ENCODE data around the gene MEN1.

The MEN1 gene

GRCh38 chr11:64839887-64840782, 29.8 kb upstream of the MEN1 start:
- no peak for DNase-seq (ENCODE audit: insufficient read length, low spot score)
- no peak for TF ChIP-seq POLR2AphosphoS5 (IDR thresholded peaks at IDR 0.05; ENCODE audit: low read depth, low read length)
- no peak for TF ChIP-seq PAX5 (IDR thresholded peaks at IDR 0.05; ENCODE audit: insufficient read depth, low read length, severe bottlenecking)
- no peak for TF ChIP-seq SPI1 (IDR thresholded peaks at IDR 0.05; ENCODE audit: low read depth, low read length)
- no peak for TF ChIP-seq TAF1 (IDR thresholded peaks at IDR 0.05; ENCODE audit: low read depth, low read length)
- no peak for TF ChIP-seq POLR2A (IDR thresholded peaks at IDR 0.05; ENCODE audit: low read depth, low read length)
- TF ChIP-seq POU2F2 (IDR thresholded peaks at IDR 0.05; ENCODE audit: low read depth, low read length): no peak
- FAIRE-seq: no peak

- FAIRE-seq (no peak), DNase-seq (ENCODE audit: insufficient read length, low spot score) (no peak)
- TF ChIP-seq POU2F2 (IDR thresholded peaks at IDR 0.05; ENCODE audit: low read depth, low read length) (no peak), POLR2A (IDR thresholded peaks at IDR 0.05; ENCODE audit: low read depth, low read length) (no peak), POLR2AphosphoS5 (IDR thresholded peaks at IDR 0.05; ENCODE audit: low read depth, low read length) (no peak), TAF1 (IDR thresholded peaks at IDR 0.05; ENCODE audit: low read depth, low read length) (no peak), SPI1 (IDR thresholded peaks at IDR 0.05; ENCODE audit: low read depth, low read length) (no peak), PAX5 (IDR thresholded peaks at IDR 0.05; ENCODE audit: insufficient read depth, low read length, severe bottlenecking) (no peak)
Measured at GRCh38 chr11:64839335-64839734, 29.0 kb upstream of the MEN1 start.

GRCh38 chr11:64838600-64839334, 28.4 kb upstream of the MEN1 start:
- no peak for TF ChIP-seq POLR2A (IDR thresholded peaks at IDR 0.05; ENCODE audit: low read depth, low read length)
- no peak for TF ChIP-seq PAX5 (IDR thresholded peaks at IDR 0.05; ENCODE audit: insufficient read depth, low read length, severe bottlenecking)
- no peak for TF ChIP-seq POU2F2 (IDR thresholded peaks at IDR 0.05; ENCODE audit: low read depth, low read length)
- TF ChIP-seq TAF1 (IDR thresholded peaks at IDR 0.05; ENCODE audit: low read depth, low read length): no peak
- no peak for TF ChIP-seq SPI1 (IDR thresholded peaks at IDR 0.05; ENCODE audit: low read depth, low read length)
- TF ChIP-seq POLR2AphosphoS5 (IDR thresholded peaks at IDR 0.05; ENCODE audit: low read depth, low read length): no peak
- DNase-seq (ENCODE audit: insufficient read length, low spot score) (no peak), FAIRE-seq (no peak)

GRCh38 chr11:64837887-64838351, 27.6 kb upstream of the MEN1 start:
- DNase-seq (ENCODE audit: insufficient read length, low spot score) (no peak), FAIRE-seq (no peak)
- TF ChIP-seq POLR2AphosphoS5 (IDR thresholded peaks at IDR 0.05; ENCODE audit: low read depth, low read length): no peak

GRCh38 chr11:64836448-64837072, 26.2 kb upstream of the MEN1 start:
- DNase-seq (ENCODE audit: insufficient read length, low spot score) (no peak), FAIRE-seq (no peak)
- TF ChIP-seq POU2F2 (IDR thresholded peaks at IDR 0.05; ENCODE audit: low read depth, low read length): no peak
- no peak for TF ChIP-seq POLR2A (IDR thresholded peaks at IDR 0.05; ENCODE audit: low read depth, low read length)
- no peak for TF ChIP-seq SPI1 (IDR thresholded peaks at IDR 0.05; ENCODE audit: low read depth, low read length)
- no peak for TF ChIP-seq PAX5 (IDR thresholded peaks at IDR 0.05; ENCODE audit: insufficient read depth, low read length, severe bottlenecking)
- TF ChIP-seq POLR2AphosphoS5 (IDR thresholded peaks at IDR 0.05; ENCODE audit: low read depth, low read length): no peak
- no peak for TF ChIP-seq TAF1 (IDR thresholded peaks at IDR 0.05; ENCODE audit: low read depth, low read length)

- FAIRE-seq (no peak), DNase-seq (ENCODE audit: insufficient read length, low spot score) (no peak)
- no peak for TF ChIP-seq POLR2AphosphoS5 (IDR thresholded peaks at IDR 0.05; ENCODE audit: low read depth, low read length)
- no peak for TF ChIP-seq PAX5 (IDR thresholded peaks at IDR 0.05; ENCODE audit: insufficient read depth, low read length, severe bottlenecking)
- TF ChIP-seq SPI1 (IDR thresholded peaks at IDR 0.05; ENCODE audit: low read depth, low read length): no peak
Measured at GRCh38 chr11:64835616-64836447, 25.5 kb upstream of the MEN1 start.

- DNase-seq (ENCODE audit: insufficient read length, low spot score) (no peak), FAIRE-seq (no peak)
- TF ChIP-seq POLR2A (IDR thresholded peaks at IDR 0.05; ENCODE audit: low read depth, low read length): no peak
- TF ChIP-seq SPI1 (IDR thresholded peaks at IDR 0.05; ENCODE audit: low read depth, low read length): no peak
- TF ChIP-seq POLR2AphosphoS5 (IDR thresholded peaks at IDR 0.05; ENCODE audit: low read depth, low read length): no peak
- no peak for TF ChIP-seq POU2F2 (IDR thresholded peaks at IDR 0.05; ENCODE audit: low read depth, low read length)
- TF ChIP-seq TAF1 (IDR thresholded peaks at IDR 0.05; ENCODE audit: low read depth, low read length): no peak
- TF ChIP-seq PAX5 (IDR thresholded peaks at IDR 0.05; ENCODE audit: insufficient read depth, low read length, severe bottlenecking): no peak
Measured at GRCh38 chr11:64834723-64835615, 24.6 kb upstream of the MEN1 start.

- no peak for TF ChIP-seq POLR2A (IDR thresholded peaks at IDR 0.05; ENCODE audit: low read depth, low read length)
- no peak for TF ChIP-seq POU2F2 (IDR thresholded peaks at IDR 0.05; ENCODE audit: low read depth, low read length)
- no peak for TF ChIP-seq POLR2AphosphoS5 (IDR thresholded peaks at IDR 0.05; ENCODE audit: low read depth, low read length)
- TF ChIP-seq TAF1 (IDR thresholded peaks at IDR 0.05; ENCODE audit: low read depth, low read length): no peak
- TF ChIP-seq PAX5 (IDR thresholded peaks at IDR 0.05; ENCODE audit: insufficient read depth, low read length, severe bottlenecking): no peak
- no peak for TF ChIP-seq SPI1 (IDR thresholded peaks at IDR 0.05; ENCODE audit: low read depth, low read length)
- FAIRE-seq (no peak), DNase-seq (ENCODE audit: insufficient read length, low spot score) (no peak)
Measured at GRCh38 chr11:64834031-64834722, 23.8 kb upstream of the MEN1 start.
